ENCODE measurements around the gene MVD. TPM values are rescaled to one million over a fixed set of nuclear protein-coding genes. Genes with fewer than 3 reads are reported as not detected.

MVD gene
- total and polyA plus RNA-seq, 10 of the 15 experiments (the other 5 are each of a cell fraction or from before 2014, with no cell fraction given): 5.0 to 147 (median 65.0) TPM

GRCh38 chr16:88700636-88701482 lies 38.0 kb upstream of the MVD start (continued):
- TF ChIP-seq RELB (IDR thresholded peaks at IDR 0.05; ENCODE audit: low read depth): peak; percentile 57; the same call in 1 of the 2 replicates
- TF ChIP-seq CEBPZ (IDR thresholded peaks at IDR 0.05; ENCODE audit: low read depth, low read length): no peak
- 0 out of 2 replicates have a peak, but pooled peaks have one; percentile 25 for TF ChIP-seq POLR2AphosphoS5 (IDR thresholded peaks at IDR 0.05; ENCODE audit: low read length)
- TF ChIP-seq ZBTB4 (CRISPR knock-in tag; IDR thresholded peaks at IDR 0.05): no peak
- TF ChIP-seq CBX5 (IDR thresholded peaks at IDR 0.05; ENCODE audit: low read depth): no peak
- peak; percentile 60; the same call in 1 of the 2 replicates for TF ChIP-seq BCL11A (IDR thresholded peaks at IDR 0.05; ENCODE audit: low read depth, low read length)
- no peak for TF ChIP-seq NFYA (IDR thresholded peaks at IDR 0.05; ENCODE audit: borderline replicate concordance, low read depth, low read length)
- TF ChIP-seq ATF7 (IDR thresholded peaks at IDR 0.05; ENCODE audit: low read depth): peak; percentile 86
- TF ChIP-seq SMARCA5 (IDR thresholded peaks at IDR 0.05): 0 out of 2 replicates have a peak, but pooled peaks have one; percentile 78
- peak; percentile 78; the same call in 1 of the 2 replicates for TF ChIP-seq ZBTB40 (IDR thresholded peaks at IDR 0.05; ENCODE audit: borderline replicate concordance)
- TF ChIP-seq SP1 (IDR thresholded peaks at IDR 0.05; ENCODE audit: low read depth, low read length): peak; percentile 39
- TF ChIP-seq BRCA1 (IDR thresholded peaks at IDR 0.05; ENCODE audit: low read depth, low read length): no peak
- TF ChIP-seq PAX5 (IDR thresholded peaks at IDR 0.05; ENCODE audit: borderline replicate concordance, low read depth, low read length): peak; percentile 66; the same call in 1 of the 2 replicates
- no peak for TF ChIP-seq HCFC1 (IDR thresholded peaks at IDR 0.05; ENCODE audit: low read length)
- TF ChIP-seq FOXM1 (IDR thresholded peaks at IDR 0.05; ENCODE audit: low read depth, low read length): no peak
- no peak for TF ChIP-seq NFIC (IDR thresholded peaks at IDR 0.05; ENCODE audit: low read depth, low read length)

All from GM12878 (cell line).